ENCODE results near the gene FBXO21.
"Not testable (repeated sequence)": the region's sequence is repeated elsewhere in the genome, so short reads cannot be mapped to it uniquely, and the experiment has no call there.

FBXO21 gene

DNA sequence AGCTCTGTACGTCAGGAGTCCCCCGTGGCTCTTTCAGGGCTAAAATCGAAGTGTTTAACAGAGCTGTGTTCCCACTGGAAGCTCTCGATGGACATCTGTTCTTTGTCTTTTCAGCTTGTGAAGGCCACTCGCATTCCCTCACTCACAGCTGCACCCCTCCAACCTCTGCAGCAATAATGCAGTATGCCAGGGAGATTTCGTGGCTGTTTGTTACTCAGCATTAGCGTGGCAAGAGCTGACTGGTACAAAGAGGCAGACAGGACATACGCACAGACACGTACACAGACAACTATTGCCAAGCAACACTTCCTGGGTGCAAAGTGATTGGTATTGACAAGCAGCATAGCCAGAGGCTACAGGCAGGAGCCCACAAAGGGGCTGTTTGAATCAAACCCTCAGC, 11.8 kb upstream of the FBXO21 start:
- DNase-seq: no peak

DNA sequence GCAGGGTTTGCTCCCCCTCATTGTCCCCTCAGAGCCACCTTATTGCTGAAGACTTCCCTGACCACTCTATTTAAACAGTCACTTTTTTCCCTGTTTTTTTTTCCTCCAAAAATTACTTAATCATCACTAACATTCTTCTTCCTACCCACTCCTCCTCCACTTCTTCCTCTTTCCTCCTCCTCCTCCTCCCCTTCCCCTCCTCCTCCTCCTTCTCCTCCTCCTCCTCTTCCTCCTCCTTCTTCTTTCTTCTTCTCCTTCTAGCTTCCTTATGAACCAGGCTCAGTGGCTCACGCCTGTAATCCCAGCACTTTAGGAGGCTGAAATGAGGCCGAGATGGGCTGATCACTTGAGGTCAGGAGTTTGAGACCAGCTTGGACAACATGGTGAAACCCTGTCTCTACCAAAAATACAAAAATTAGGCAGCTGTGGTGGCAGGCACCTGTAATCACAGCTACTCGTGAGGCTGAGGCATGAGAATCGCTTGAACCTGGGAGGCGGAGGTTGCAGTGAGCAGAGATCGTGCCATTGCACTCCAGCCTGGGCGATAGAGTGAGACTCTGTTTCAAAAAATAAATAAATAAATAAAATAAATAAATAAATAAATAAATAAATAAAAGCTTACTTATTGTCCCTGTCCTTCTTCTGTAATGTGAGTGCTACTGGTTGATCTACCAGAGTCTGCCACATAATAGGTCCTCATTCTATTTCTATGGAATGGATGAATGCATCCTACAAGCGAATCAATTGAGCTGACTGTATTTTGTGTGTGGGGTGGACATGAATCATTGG, 9.9 kb upstream of the FBXO21 start:
- DNase-seq: not testable (repeated sequence)

- not testable (repeated sequence) for DNase-seq
These were observed 6.1 kb upstream of the FBXO21 start for GRCh38 chr12:117196334-117196733.

DNA sequence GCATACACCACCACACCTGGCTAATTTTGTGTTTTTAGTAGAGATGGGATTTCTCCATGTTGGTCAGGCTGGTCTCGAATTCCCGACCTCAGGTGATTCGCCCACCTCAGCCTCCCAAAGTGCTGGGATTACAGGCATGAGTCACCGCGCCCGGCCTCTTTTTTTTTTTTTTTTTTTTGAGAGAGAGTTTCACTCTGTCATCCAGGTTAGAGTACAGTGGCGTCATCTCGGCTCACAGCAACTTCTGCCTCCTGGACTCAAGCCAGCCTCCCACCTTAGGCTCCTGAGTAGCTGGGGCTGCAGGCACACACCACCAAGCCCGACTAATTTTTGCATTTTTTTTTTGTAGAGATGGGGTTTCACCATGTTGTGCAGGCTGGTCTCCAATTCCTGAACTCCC, 4.8 kb upstream of the FBXO21 start:
- not testable (repeated sequence) for DNase-seq

DNA sequence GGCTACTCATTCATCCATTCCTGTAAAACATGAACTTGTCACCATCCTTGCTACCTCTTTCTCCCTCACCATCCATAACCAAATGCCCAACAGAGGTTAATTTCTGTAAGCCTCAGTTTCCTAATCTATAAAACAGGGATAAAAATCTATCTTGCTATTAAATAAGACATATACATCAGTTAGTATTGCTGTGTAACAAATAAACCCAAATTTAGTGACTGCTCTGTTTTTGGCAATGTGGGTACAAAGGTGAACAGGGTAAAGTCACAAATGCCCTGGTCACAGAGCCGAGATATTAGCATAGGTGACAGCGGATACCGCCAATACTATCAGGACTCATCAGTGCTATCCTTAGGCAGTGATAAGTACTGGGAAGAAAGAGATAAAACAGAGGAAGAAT, 3.6 kb upstream of the FBXO21 start:
- DNase-seq: no peak

DNA sequence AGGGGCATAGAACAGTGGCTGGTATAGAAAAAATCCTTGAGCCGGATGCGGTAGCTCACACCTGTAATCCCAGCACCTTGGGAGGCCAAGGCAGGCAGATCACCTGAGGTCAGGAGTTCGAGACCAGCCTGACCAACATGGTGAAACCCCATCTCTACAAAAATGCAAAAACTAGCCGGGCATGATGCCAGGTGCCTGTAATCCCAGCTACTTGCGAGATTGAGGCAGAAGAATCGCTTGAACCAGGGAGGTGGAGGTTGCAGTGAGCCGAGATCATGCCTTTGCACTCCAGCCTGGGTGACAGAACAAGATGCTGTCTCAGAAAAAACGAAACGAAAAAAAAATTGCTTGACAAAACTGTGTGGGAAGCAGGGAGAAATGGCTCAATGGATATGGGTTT, 2.3 kb upstream of the FBXO21 start:
- DNase-seq: not testable (repeated sequence)

DNA sequence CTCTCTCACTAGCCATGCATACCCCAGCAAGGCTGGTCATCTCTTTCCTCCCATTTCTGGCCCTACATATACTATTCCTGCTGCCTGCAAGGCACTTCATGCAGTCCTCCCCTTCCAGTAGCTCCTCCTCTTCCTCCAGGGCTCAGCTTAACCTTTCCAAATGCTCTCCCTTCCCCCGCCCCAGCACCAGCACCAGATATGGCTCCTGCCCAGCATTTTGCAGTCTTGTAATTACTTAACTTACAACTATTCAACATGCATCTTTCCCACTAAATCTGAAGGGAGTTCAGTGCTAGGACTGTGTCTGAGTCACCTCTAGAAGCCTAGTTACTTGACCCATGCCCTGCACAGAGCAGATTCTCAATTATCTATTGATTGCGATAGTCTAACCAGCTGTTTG, 1.8 kb upstream of the FBXO21 start:
- DNase-seq: no peak

DNA sequence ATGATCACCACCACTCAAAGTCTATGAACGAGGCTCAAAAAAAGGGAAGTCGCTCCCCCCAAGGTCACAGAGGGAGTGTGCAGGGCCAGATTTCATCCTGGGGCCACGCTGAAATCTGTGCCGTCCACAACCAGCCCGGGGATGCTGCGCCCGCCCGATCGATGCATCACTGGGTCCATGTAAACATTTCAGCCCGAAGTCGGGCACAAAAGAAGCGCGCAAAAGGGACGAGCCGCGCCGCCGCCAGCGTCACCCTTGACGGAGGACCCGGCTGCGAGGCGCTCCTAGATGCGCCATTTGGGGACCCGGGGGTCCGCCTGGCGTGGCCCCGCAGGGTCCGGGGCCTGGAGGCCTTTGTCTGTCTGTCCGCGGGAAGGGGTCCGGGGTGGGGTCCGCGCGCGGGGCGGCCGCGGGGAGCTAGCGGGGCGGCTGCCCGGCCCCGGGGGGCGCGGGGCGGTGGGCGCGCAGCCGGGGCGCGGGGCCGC, 503 bp downstream of the FBXO21 start:
- peak; percentile 30 to 35 for DNase-seq

DNA sequence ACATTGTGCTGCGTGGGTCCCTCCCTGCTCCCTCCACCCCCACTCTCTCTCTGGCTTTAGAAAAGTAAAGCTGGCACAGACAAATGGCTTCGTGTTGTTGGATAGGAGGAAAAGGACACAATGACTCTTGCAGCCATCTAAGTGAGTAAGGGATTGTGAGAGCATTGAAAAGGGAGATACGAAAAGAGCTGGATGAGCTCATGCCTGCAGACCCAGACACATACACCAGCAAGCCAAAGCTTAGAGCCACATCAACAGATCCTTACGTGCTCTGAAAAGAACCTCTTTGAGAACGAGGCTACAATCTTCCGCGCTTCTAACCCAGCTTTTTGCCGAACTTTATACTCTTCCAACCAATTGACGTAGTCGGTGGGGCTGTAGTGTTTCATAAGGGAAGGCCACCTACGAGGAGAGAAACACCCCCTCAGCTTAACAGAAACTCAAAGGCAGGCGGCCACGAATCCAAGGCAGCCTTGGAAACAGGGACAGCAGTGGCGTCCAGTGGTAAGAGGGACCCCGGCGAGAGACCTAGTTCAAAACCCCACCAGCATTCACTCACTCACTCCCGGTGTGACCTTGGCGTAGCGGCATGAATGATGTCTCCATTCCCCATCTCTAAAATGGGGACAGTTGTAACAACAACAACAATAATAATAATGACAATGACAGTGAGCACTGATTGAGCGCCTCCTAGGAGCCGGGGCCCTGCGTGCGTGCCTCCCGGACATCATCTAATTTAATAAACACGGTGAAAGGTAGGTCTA, 1.1 kb downstream of the FBXO21 start:
- no peak for DNase-seq

DNA sequence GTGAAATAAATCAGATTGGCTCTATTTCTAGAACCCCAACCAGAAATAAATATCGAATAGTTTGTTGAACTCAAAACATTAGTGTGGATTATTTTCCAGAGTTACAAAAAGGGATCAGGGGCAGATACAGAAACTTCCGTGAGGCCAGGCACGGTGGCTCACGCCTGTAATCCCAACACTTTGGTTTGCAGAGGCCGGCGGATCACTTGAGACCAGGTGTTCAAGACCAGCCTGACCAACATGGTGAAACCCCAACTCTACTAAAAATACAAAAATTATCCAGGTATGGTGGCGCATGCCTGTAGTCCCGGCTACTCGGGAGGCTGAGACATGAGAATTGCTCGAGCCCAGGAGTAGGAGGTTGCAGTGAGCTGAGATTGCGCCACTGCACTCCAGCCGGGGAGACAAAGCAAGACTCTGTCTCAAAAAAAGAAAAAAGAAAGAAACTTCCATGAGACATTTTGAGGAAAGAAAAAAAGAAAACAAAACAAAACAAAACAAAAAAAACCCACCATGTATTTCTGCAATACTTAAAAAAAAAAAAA, 2.1 kb downstream of the FBXO21 start:
- no peak for DNase-seq

DNA sequence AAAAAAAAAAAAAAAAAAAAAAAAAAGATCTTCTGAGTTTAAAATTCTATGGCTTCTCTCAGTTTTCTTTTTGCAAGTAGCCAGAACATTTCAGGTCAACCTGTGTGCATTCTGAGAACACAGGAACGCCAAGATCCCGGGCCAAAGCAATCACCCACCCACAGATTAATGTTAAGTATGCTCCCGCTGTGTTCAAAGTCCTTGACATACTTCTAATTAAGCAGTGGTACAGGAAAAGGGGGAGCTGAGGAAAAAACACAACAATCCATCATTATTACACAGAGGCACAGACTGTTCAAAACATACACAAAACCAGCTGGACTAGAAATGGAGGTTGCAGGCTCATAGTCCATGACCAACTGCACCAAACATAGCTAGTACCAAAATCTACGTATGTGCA, 2.8 kb downstream of the FBXO21 start:
- DNase-seq: no peak

DNA sequence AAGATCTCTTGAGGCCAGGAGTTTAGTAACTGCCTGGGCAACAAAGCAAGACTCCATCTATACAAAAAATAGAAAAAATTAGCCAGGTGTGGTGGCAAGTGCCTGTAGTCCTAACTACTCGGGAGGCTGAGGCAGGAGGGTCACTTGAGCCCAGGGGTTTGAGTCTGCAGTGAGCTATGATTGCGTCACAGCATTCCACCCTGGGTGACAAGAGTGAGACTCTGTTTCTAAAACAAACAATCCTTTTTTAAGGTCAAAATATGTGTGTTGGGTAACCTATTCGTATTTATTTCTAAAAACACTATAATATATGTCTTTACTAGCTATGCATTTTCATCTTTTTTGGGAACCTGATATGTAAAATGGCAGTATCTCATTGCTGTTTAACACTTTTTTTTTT, 7.4 kb downstream of the FBXO21 start:
- no peak for DNase-seq

- DNase-seq: not testable (repeated sequence)
These were observed 8.8 kb downstream of the FBXO21 start for GRCh38 chr12:117181468-117181843.

GRCh38 chr12:117180758-117181467, 9.4 kb downstream of the FBXO21 start:
- no peak for DNase-seq

GRCh38 chr12:117178745-117179144, 11.5 kb downstream of the FBXO21 start:
- no peak for DNase-seq

GRCh38 chr12:117178301-117178700, 12.0 kb downstream of the FBXO21 start:
- DNase-seq: no peak

DNA sequence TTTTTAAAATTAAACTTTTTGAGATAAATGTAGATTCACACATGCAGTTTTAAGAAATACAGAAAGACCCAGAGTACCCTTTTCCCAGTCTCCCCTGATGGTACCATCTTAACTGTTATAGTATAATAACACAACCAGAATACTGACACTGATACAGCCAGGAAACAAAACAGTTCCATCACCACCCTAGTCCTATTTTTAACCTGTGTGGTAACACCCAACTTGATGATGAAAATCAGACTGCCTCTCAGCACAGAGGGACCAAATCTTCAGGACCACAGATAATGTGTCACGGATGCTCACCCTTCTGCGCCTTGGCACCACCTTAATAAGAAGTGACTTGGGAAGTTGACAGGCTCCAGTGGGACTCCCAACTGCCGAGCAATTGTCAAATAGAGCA, 18.1 kb downstream of the FBXO21 start:
- no peak for DNase-seq

GRCh38 chr12:117171499-117172162, 18.6 kb downstream of the FBXO21 start:
- DNase-seq: no peak

DNA sequence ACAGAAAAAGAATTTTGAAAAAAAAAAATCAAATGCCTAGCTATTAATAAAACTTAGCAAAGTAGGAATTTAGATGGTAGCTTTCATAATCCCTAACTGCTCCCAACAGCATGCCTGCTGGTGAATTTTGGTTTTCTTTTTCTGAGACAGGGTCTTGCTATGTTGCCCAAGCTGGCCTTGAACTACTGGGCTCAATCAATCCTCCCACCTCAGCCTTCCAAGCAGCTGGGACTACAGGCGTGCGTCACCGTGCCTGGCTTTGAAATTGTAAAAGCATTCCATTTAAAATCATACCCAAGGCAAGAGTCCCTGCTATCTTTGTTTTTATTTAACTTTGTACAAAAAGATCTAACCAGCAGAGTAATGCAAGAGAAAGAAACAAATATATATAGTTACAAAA, 20.7 kb downstream of the FBXO21 start:
- DNase-seq: no peak

- DNase-seq: no peak
These were observed 21.3 kb downstream of the FBXO21 start for GRCh38 chr12:117168976-117169375.

GRCh38 chr12:117167769-117168168, 22.5 kb downstream of the FBXO21 start:
- DNase-seq: no peak

- DNase-seq: no peak
These were observed 24.2 kb downstream of the FBXO21 start for GRCh38 chr12:117166107-117166506.

- DNase-seq: no peak
These were observed 24.9 kb downstream of the FBXO21 start for GRCh38 chr12:117165342-117165741.

Data from CD4-positive, alpha-beta T cell treated with Interleukin-4 for 1 hour (primary cell).